GM19025 (cell line): ENCODE measurements around the gene C4orf50.

Experiments
- ATAC-seq: cut with Tn5 transposase; IDR thresholded peaks from one replicate; pipeline ENCODE4 v1.9.1; 2021; ENCODE audit warnings: mild to moderate bottlenecking, low read depth, moderate library complexity; ENCODE audit not compliant: unreplicated experiment

C4orf50 gene

DNA sequence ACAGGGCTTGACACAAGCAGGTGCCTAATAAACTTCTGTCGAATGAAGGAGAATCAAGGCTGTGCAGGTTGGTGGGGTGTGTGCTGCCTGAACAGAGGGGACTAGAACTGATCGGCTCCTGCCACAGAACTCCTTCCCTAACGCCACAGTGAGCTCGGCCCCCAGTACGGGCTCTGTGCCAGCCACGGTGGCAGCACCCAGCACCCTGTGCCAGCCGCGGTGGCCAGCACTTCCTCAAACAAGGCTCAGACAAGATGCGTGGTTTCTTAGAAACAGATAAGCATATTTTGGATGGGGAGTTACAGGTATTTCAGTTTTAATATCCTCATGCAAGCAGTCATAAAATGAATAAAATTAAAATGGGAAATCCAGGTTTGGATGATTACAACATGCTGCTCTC is 26.0 kb upstream of the C4orf50 start:
- ATAC-seq: no peak

DNA sequence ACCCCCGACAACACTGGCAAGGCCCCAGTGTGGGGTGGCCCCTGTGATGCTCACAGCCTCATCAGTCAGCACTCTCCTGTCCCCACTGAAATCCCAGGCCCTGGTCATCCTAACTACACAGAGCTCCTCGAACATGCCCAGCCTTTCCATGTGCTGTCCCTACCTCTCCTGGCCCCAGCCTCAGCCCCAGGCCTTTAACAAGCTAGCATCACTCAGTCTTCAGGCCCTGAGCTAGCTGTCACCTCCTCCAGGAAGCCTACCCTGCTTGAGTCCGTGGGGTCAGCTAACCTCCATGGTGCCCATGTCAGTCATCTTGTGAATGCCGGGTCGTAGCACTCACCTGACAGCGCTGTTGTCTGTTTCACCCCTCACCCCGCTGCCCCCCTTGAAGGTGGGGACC is 25.6 kb upstream of the C4orf50 start:
- no peak for ATAC-seq

DNA sequence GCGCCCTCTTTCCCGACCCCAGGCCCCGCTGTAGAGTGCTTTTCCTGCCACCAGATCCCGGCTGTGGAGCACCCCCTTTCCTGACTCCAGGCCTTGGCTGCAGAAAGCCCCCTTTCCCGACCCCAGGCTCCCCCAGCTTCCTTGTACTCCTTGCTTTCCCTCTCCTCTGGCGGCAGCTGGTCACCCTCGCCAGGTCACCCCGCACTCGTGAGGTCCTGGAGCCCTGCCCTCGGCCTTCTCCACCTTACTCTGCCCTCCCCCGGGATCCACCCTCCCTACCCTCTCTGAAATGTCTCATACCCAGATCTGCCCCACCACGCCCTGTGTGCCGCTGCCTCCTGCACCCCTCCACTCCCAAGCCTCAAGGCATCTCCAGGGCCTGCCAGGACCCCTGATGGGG is 25.0 kb upstream of the C4orf50 start:
- no peak for ATAC-seq

DNA sequence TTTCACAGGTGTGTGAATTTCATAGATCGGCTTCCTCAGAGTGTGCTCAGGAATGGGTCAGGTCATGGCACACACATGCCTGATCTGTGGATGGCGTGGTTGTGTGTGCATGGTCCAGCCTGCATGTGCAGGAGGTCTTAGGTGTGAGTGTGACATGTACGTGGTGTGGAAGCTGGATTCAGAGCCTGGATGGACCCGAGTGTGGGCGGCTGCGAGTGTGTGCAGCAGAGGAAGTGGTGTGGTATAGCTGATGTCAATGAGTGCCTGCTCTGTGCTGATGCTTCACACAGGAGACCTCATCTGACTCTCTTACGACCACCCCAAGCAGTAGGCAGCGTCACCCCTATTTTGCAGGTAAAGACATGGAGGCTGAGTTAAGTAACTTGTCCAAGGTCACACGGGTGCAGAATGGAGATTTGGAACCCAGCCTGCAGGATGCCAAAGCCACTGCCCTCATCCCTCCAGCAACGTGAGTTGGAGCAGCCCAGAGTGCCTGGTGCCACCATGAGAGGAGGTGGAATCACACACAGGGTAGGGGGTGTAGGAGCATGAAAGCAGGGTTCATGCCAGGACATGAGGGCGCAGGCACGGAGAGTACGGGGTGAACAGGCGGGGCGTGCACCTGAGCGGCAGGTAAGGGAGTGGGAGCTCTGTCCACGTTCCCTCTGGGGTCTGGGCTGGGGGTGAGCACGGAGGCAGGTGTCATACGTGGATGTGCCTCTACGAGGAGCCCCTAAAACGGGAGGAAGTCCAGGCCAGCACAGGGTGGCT is 24.2 kb upstream of the C4orf50 start:
- no peak for ATAC-seq

DNA sequence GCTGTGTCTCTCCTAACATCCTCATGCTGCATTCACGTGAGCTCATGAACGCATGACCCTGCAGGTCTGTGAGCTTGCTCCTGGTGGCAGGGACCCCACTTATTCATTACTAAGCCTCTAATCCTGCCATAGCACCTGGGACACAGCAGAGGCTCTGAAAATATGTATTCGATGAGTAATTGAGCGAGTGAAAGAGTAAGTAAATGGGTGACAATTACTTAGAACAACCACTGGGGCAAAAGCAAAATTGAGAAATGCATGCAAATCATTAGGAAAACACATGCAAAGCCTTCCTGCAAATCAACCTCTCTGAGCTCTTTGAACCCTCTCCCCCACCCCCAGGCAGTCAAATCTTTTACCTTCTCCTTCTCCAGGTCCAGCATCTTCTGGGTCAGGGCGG is 23.6 kb upstream of the C4orf50 start:
- no peak for ATAC-seq

DNA sequence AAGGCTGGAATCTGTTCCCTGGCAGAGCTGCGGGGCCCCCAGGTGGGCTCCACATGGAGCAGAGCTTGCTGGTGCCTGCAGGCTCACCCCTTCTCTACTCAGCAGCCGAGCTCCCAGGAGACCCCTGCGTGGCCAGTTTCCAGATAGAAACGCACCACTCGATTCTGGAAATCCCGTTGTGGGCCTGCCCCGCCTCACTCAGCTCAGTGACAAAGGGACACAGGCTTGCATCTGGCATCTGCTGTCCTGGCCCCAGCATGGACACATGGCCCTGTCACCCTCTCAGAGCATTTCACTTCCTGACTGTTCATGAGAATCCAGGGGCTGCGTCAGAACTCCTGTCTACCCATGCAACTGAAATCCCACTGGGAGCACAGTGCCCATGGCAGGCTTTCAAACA is 20.5 kb upstream of the C4orf50 start:
- ATAC-seq: no peak

DNA sequence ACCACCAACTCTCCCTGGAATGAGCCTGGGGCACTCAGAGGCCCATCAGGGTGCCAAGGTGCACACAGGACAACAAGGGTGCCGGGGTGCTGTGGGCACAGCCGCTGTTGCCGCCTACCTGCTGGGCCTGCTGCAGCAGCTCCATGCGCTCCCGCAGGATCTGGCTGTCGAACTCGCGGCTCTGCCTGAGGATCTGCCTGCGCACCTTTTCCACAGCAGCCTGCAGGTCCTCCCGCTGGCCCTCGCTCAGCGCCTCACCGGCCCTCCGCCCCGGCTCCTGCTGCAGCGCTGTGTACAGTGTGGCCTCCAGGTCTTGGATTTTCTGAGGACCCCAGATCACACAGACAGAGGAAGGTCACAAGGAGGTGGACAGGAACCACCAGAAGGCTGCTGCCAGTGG is 17.6 kb upstream of the C4orf50 start:
- ATAC-seq: no peak

DNA sequence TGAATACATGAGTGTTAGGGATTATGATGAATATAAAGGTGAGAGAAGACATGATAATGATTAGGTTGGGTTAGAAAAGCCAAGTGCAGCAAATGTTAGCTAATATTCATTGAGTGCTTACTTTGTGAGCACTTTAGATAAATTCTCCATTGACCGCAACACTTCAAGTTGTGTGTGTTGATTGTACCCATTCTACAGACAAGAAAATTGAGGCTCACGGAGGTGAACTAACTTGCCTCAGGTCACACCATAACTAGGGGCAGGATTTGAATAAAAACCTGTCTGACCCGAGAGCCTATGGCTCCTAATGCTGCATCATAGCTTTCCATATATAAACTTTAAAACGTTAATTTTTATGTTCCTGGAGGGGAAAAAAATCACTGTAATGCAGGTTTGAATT is 15.2 kb upstream of the C4orf50 start:
- ATAC-seq: no peak

DNA sequence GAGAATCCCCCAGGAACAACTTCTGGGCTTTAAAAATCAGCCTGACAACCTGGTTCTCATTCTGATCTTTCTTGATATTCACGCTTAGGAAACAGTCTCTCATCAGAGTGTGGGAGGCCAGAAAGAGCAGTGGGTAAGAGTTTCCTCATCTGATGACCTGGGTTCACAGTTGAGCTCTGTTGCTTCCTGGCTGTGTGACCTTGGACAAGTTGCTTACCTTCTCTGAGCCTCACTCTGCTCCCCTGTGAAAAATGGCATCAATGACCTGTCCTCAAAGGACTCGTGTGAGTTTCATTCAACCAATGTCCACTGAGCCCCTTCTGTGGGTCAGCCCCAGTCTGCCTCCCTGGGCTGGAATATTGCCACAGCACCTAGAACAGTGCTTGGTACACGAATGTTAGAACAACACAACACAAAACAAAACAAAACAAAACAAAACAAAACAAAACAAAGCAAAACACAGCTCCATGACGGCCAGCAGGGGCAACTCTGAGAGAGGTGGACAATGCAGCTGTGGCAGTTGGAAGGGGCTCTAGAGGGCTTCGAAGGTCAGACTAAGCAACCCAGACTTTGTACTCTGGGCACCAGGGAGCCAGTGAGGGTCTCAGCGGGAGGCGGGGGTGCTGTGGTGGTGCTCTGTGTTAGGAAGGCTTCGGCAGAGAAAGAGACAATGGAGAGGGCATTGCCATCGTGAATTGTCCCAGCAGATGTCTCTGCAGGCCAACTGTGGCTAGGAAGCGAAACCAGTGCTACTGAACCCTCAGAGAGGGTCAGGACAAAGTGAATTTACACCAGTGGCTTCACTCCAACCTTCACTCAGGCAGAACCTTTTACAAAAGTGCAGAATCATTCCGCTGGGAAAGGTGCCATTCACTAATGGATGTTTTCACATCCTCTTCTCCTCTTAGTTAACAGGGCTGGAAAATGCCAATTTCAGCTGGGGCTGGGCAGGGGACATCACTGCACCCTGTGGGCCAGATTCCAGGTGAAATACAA is 14.3 kb upstream of the C4orf50 start:
- no peak for ATAC-seq

DNA sequence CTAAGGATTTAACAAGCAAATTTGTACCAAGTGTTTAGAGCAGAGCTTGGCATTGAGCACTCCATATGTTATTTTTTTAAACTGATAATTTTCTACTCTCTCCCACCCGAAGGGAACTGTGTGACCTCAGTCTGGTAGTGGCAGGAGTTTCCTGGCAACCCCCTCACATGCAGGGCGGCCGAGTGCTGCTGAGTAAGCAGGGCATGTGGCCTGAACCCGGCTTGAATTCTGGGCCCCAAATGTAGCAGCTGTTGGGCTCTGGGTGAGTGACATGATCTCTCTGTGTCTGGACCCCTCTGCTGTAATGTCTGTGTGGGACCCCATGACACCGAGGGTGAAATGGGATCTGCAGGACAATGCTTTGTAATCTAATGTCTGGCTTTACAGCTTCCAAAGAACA is 13.6 kb upstream of the C4orf50 start:
- ATAC-seq: no peak

DNA sequence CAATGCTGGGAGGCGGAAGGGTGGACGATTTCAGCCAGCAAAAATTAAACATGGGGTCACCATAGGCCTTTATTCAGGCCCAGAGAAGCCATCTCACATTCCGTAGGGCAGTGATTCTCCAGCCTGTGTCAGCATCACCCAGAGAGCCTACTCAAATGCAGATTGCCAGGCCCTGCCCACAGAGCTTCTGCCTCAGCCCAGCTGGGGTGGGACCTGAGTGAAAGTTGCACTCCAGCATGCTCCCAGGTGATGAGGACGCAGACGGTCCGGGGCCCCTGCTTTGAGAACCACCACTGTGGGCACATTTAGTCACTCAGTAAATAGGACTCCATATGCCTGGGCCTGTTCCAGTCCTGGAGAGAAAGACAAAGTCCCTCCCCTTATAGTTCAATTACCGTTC is 12.4 kb upstream of the C4orf50 start:
- no peak for ATAC-seq

DNA sequence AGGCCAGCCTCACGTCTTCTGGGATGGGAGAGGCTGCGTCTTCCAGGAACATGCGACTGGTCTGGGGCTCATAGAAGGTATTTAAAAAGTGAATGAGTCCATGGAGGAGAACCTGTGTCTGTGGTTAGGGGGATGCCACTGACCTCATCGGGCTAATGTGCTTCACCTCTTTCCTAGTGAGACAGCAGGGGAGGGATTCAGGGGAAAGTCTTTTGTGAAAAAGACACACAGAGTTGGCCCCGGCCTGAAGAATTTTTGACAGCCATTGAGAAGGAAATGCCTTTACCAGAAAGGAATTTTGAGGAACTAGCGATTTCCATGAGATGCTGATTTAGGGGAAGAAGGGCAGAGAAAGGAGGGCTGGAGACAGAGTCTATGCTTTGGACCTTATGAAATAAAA is 11.0 kb upstream of the C4orf50 start:
- no peak for ATAC-seq

DNA sequence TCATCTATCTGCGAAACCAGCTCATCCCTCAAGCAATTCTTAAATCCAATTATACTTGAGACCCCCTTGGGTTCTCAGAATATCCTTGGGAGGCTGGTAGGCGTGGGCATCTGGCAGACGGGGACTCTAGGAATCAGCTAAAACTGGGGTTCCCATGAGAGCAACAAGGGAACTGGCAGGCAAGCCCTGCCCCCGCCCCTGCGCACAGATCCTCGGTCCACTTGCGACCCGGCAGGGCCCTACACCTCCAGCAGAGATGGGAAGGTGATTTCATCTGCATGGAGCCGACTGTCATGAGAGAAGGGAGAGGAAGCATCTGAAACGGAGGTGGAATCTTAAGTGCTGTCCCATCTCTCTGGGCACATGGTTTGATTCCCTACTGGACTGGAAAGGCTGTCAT is 9.9 kb upstream of the C4orf50 start:
- no peak for ATAC-seq

DNA sequence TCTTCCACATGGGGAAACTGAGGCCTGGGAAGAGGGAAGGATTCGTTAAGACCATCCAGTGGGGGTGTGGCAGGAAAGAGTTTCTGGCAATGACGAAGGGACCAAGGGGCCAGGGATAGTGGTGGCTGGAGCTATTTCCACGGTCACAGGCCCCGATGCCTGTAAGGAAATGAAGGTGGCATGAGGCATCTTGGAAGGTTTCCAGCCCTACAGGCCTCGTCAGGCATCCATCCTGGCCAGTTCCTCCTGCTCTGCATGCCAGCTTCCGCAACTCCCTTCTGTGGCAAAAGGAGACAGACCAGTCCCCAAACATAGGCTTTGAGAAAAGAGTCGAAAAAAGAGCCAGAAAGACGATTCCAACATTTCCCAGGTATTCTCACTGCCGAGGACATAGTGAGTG is 9.2 kb upstream of the C4orf50 start:
- no peak for ATAC-seq

DNA sequence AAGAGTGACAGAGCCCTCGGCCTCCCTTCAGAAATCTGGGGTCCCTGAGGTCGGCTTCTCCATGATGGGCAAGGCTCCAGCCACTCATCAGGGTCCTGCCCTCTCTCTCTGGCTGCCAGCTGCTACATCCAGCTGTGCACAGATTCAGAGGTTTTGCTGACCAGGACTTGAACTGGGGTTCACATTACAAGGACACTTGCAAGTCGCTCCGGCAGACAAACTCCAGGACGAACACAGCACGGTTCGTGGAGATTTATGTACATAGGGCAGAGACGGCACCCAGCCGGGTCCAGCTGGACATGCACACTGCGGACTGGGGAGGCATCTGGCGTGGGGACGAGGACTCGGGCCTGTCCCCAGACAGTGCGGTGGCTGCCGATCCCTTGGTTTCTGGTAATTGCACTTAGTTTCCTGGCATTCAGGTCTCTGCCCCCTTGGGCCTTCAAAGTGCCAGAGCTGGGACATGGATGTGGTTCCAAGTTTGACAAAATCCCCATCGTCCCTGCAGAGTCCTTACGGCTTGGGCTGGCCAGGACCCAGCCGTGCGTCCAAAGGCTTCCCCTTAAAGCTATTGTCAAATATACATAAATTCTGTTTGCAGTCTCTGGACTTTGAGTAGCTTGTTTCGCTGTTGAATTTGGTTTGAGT is 6.2 kb upstream of the C4orf50 start:
- no peak for ATAC-seq

DNA sequence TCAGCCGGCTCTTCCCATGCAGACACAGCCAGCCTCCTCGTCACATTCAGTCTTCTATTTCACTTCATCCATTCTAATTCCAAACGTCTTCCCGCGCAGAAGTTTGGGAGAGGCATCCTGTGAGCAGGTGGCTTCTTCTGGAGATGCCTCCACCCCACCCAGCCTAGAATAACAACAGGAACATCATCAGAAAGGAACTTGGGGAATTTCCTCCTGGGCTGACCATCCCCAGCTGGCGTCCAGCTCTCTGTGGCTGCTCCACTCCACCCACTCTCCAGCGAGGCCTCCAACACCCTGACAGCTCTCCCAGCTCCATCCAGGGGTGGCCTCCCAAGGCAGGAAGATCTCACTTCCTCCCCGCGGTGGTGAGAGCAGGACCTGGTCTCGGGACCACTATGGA is 5.5 kb upstream of the C4orf50 start:
- ATAC-seq: no peak

DNA sequence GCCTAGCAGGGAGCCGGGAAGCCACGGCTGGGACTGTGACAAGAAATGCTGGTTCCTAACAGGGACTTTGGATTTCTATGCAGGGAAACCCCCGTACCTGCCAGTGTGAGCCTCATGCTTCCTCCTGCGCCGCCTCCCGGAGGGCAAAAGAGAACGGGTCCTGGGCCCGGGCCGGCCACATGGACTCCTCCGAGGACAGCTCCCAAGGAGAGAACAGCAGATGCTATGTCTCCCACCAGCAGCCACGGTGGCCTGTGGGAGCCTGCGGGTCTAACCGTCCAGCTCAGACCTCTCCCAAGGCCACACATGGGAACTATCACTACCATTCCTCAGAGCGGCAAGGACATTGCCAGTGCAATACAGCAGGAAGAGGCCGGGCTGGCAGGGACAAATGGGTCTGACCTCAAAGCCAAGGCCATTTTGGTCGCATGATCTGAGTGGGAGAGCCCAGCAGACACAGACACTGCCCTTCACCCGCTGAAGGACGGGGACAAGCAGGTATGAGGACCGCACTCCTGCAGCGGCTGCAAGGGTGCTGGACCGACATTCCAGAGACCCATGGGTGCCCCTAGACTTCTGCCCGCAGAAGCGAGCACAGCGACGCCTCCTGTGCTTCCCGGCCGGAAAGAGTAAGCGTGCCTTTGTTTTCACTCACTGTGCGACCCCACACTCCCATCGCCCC is 4.5 kb upstream of the C4orf50 start:
- ATAC-seq: no peak

DNA sequence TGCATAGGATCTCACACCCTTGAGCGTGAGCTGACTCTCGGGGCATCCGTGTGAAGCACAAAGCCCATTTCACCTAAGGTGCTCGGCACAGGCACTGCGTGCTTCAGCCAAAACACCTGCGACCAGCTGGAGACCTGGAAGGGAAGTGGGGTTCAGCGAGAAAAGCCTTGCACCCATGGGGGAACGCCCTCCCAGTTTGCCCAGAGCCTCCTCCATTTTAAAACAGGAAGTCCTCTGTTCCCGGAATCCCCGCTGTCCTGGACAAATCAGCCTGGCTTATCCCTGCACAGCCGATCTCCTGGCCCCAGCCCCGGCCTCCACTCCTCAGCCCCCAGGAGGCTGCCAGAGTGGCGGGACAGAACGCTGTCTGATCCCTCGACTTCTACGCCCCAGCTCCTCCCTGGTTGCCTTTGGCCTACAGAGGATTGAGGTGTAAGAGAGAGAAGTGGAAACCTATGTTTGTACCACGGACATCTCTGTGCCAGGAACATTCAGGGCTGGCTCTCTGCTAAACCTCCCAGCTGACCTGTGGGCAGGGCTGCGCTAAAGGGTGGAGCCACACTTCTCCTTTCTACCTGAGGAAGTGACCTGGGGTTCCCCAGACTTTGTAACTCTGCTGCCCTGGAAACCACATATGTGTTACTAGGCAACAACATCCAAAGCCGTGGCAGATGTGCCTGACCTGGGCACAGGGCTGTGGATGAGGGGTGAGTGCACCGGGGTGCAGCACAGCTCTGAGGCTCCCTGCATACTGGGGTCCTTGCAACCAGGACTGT is 3.8 kb upstream of the C4orf50 start:
- no peak for ATAC-seq

DNA sequence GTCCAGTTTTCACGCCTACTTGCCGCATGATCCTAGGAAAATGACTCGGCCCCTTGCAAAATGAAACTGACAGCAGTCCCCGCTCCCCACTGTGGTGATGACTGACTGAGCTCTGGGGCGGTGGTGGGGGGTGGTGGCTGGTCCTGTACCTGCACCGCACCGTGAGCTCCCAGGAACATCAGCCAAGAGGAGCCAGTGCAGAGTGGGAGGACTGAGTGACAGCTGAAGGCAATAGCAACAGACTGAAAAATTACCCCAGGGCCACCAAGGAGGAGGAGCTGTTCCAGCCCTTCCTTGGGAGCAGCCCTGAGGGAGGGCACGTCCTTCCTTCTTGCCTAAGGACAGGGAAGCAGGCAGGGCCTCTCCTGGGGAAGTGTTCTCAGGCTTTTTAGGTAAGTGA is 2.4 kb upstream of the C4orf50 start:
- ATAC-seq: no peak
